Calu3 (cell line): ENCODE data around the gene ZNF700. TPM values are rescaled to one million over a fixed set of nuclear protein-coding genes. Genes with fewer than 3 reads are reported as not detected.
"Not testable (repeated sequence)": the region's sequence is repeated elsewhere in the genome, so short reads cannot be mapped to it uniquely, and the experiment has no call there.

Experiments used
- BruUV-seq: library from RNA; stranded (reverse); fragments of 400-500 nt; replicated peaks from 2 replicates; lab custom pipeline; 2021; lab: Mats Ljungman, UMichigan
- CTCF ChIA-PET: fragments of 300-600 bp; sonication (Branson Sonifier 250); formaldehyde crosslinking; loops from one replicate; lab custom pipeline; 2022; ENCODE audit warnings: antibody characterized with exemption; lab: Charles Lee
- DNase-seq: peaks from one replicate; pipeline ENCODE4 v3.0.0; 2022
- H3K27ac Mint-ChIP-seq: one replicate; pipeline ENCODE4 v1.8.0; 2022; ENCODE audit warnings: mixed read lengths; ENCODE audit not compliant: unreplicated experiment
- H3K27me3 Mint-ChIP-seq: one replicate; pipeline ENCODE4 v1.8.0; 2022; ENCODE audit warnings: mixed read lengths; ENCODE audit not compliant: unreplicated experiment
- H3K36me3 Mint-ChIP-seq: one replicate; pipeline ENCODE4 v1.8.0; 2022; ENCODE audit warnings: mild to moderate bottlenecking, moderate library complexity, mixed read lengths; ENCODE audit not compliant: insufficient read depth, unreplicated experiment
- H3K4me1 Mint-ChIP-seq: one replicate; pipeline ENCODE4 v1.8.0; 2022; ENCODE audit warnings: mild to moderate bottlenecking, low read depth, mixed read lengths; ENCODE audit not compliant: unreplicated experiment
- H3K4me3 Mint-ChIP-seq: one replicate; pipeline ENCODE4 v1.8.0; 2022; ENCODE audit warnings: mild to moderate bottlenecking, low read depth, moderate library complexity, mixed read lengths; ENCODE audit not compliant: unreplicated experiment
- H3K9me3 Mint-ChIP-seq: one replicate; pipeline ENCODE4 v1.8.0; 2022; ENCODE audit warnings: low read depth, mixed read lengths; ENCODE audit not compliant: unreplicated experiment
- intact Hi-C: fragments of 100-400 bp; cut with micrococcal nuclease; formaldehyde crosslinking; loops from one replicate; pipeline ENCODE4 v1.10.0; 2022; ENCODE audit not compliant: unreplicated experiment
- total RNA-seq: library from RNA; stranded (reverse); gene quantifications from 2 replicates; pipeline ENCODE4 v1.2.3, GENCODE V29; 2022
- TF ChIP-seq, protein P1 (sequence below): fragments of 200-600 bp; IDR thresholded peaks from one replicate; pipeline ENCODE4 v1.8.0; 2022; ENCODE audit warnings: antibody characterized with exemption; ENCODE audit not compliant: unreplicated experiment

The ZNF700 gene
- total RNA-seq, 1 experiment from 2014 or later: 11.4 TPM

DNA sequence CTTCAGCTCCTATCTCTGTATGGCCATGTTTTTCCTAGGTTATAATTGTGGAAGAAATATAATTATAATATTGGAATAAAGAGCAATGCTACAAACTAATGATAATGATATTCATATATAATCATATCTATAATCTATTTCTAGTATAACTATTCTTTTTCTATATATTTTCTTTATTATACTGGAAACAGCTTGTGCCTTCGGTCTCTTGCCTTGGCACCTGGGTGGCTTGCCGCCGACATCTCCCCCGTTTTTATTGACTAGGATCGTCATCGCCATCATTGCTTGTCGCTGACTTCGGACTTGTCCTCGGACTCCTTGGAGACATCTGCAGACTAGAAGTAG, 64.2 kb downstream of the ZNF700 start:
- TF ChIP-seq, protein P1, sequence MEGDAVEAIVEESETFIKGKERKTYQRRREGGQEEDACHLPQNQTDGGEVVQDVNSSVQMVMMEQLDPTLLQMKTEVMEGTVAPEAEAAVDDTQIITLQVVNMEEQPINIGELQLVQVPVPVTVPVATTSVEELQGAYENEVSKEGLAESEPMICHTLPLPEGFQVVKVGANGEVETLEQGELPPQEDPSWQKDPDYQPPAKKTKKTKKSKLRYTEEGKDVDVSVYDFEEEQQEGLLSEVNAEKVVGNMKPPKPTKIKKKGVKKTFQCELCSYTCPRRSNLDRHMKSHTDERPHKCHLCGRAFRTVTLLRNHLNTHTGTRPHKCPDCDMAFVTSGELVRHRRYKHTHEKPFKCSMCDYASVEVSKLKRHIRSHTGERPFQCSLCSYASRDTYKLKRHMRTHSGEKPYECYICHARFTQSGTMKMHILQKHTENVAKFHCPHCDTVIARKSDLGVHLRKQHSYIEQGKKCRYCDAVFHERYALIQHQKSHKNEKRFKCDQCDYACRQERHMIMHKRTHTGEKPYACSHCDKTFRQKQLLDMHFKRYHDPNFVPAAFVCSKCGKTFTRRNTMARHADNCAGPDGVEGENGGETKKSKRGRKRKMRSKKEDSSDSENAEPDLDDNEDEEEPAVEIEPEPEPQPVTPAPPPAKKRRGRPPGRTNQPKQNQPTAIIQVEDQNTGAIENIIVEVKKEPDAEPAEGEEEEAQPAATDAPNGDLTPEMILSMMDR: no peak
- intact Hi-C loops: loop anchor here (2.0 to 5.0 kb wide), 4 partner anchors 64 to 190 kb away; partner anchors contain the start of genes ZNF20, ZNF491 and ZNF700
- CTCF ChIA-PET: interaction anchor here (0.5 to 3.2 kb wide), 5 partner anchors 46 to 200 kb away, joined by 3 to 26 read pairs (median 4); partner anchors contain the start of genes ZNF433, ZNF491 and ZNF700
- Mint-ChIP-seq H3K27me3 (no peaks in the 10 kb centered on the region), H3K9me3 (peaks cover 6% of the 10 kb centered on the region), H3K27ac (no peak overlapping the region), H3K4me1 (no peaks in the 10 kb centered on the region), H3K36me3 (peaks cover 19% of the 10 kb centered on the region), H3K4me3 (peak overlapping the region; percentile 83)
- DNase-seq: no peak
- no TSS peak for BruUV-seq

DNA sequence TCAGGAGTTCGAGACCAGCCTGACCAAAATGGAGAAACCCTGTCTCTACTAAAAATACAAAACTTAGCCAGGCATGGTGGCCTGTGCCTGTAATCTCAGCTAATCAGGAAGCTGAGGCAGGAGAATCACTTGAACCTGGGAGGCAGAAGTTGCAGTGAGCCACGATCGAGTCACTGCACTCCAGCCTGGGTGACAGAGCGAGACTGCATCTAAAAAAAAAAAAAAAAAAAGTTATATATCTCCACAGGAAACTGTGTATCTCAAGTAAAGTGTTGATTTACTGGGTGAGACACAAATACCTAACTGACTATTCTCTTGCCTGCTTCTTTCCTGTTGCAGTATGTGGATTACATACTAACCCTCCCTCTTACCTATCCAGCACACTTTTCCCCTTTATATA, 67.0 kb downstream of the ZNF700 start:
- H3K9me3 Mint-ChIP-seq, intact Hi-C loops, H3K27ac Mint-ChIP-seq, CTCF ChIA-PET, H3K4me1 Mint-ChIP-seq, H3K4me3 Mint-ChIP-seq, BruUV-seq, H3K27me3 Mint-ChIP-seq, DNase-seq: not testable (repeated sequence)
- H3K36me3 Mint-ChIP-seq: peaks cover 19% of the 10 kb centered on the region

DNA sequence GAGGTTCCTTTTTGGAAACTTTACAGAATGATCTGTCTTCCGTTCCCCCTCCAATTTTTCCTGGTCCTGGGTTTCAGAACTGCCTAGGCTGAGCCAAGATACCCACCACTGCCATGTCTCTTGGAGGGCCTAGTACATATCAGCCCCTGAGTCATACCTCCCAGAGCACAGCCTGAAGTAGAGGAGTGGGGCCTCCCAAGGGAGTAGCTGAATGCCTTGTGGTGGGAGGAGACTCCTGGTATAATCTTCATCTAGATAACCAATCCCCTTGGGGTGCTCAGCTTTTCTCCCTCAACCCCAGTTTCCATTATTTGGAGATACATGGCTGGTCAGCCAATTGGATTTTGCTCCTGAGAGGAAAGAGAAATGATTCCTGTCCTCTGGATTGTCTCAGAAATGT, 70.3 kb downstream of the ZNF700 start:
- TF ChIP-seq, protein P1: no peak
- Mint-ChIP-seq H3K36me3 (no peaks in the 10 kb centered on the region), H3K4me1 (no peaks in the 10 kb centered on the region), H3K27me3 (no peaks in the 10 kb centered on the region), H3K27ac (no peak overlapping the region), H3K9me3 (peaks cover 16% of the 10 kb centered on the region), H3K4me3 (no peak overlapping the region)
- CTCF ChIA-PET: no interaction called here
- intact Hi-C loops: no loop called here
- no peak for DNase-seq
- no TSS peak for BruUV-seq

Other genes starting within 250 kb of the ZNF700 start
- 7.4 and 7.9 TPM in 2 replicates for gene ZNF823, start 186.2 kb upstream of the ZNF700 start, total RNA-seq
- 2.5 and 3.4 TPM in 2 replicates for gene ZNF441, start 158.1 kb upstream of the ZNF700 start, total RNA-seq
- 0.24 and 0.92 TPM in 2 replicates for gene ZNF491, start 126.6 kb upstream of the ZNF700 start, total RNA-seq
- 14.4 and 21.2 TPM in 2 replicates for gene ZNF440, start 110.8 kb upstream of the ZNF700 start, total RNA-seq
- 0.71 TPM in 2 replicates for gene ZNF439, start 76.4 kb upstream of the ZNF700 start, total RNA-seq
- 9.4 and 10.3 TPM in 2 replicates for gene ZNF69, start 37.3 kb upstream of the ZNF700 start, total RNA-seq
- gene ZNF763, start 39.9 kb downstream of the ZNF700 start, total RNA-seq: 1.7 and 2.0 TPM in 2 replicates
- 3.0 and 3.7 TPM in 2 replicates for gene ZNF433, start 110.6 kb downstream of the ZNF700 start, total RNA-seq
- 0.49 and 0.66 TPM in 2 replicates for gene ZNF878, start 127.9 kb downstream of the ZNF700 start, total RNA-seq
- not detected in 2 replicates for gene ZNF844, start 139.6 kb downstream of the ZNF700 start, total RNA-seq
- gene ZNF20, start 215.2 kb downstream of the ZNF700 start, total RNA-seq: 2.0 and 4.5 TPM in 2 replicates
- gene ZNF625, start 231.6 kb downstream of the ZNF700 start, total RNA-seq: not detected in 2 replicates
- 4.3 and 4.9 TPM in 2 replicates for gene ZNF136, start 238.0 kb downstream of the ZNF700 start, total RNA-seq